HG03139 (cell line): ENCODE measurements around the gene DDX53.

ENCODE experiments used
- ATAC-seq: cut with Tn5 transposase; IDR thresholded peaks from one replicate; pipeline ENCODE4 v1.9.1; 2021; ENCODE audit not compliant: unreplicated experiment

Gene DDX53

DNA sequence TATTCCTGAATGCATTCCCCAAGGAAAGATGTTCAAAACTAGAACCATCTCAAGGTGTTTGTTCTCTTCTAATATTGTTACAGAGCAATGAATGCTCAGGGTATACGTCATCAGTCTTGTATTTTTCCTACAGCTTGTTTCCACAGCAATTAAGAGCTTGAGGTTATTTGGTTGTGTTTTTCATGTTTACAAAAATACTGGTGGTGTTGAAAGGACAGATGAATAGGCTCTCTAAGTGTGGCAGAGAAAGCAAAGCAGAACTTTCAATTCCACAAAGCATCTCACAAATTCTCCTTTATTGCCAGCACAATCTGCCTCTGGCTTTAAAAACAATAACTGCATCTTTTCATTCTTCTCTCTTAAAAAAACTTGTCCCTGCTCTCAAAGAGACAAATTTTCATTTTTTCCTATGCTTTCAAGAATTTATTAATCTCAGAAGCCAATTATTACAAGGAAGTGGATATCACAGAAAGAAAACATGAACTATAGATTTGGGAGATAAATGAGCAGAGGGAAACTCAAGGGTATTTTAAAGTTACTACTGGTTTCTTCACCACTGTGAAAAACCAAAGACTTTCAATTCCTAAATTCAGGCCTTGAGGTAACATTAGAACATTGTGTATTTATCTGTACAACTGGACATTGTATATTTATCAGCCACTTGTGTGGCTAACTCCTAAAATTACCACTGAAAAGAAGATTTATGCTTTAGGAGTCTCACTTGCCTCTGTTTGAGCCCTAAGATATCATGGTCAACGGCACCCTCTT is 49.2 kb downstream of the DDX53 start:
- no peak for ATAC-seq

DNA sequence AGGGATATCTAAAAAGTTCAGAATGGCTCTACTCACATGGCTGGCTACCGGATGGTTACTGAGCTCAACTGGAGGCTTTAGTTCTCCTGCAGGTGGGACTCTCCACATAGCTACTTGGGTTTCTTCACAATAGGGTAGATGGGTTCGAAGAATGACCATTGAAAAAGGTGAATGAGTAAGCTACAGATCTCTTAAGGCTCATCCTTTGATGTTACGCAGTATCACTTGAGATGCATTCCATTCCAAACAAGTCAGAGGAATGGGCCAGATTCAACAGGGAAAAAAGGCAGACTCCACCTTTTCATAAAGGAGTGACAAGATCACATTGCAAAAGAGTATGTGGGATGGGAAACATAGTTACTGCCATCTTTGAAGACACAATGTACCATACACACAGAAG is 52.6 kb downstream of the DDX53 start:
- no peak for ATAC-seq
